IMR-90 (cell line): ENCODE data around the gene VEZT. TPM values are rescaled to one million over a fixed set of nuclear protein-coding genes. Genes with fewer than 3 reads are reported as not detected.

Experiments
- ATAC-seq: fragments of 200-7000 bp; cut with Tn5 transposase; 2 replicates; pipeline ENCODE4 v1.9.1; 2020; ENCODE audit warnings: low read depth, mild to moderate bottlenecking, moderate library complexity
- Bru-seq: library from RNA; stranded (reverse); fragments of 400-500 nt; gene quantifications from one replicate; lab custom pipeline; 2021; lab: Mats Ljungman, UMichigan
- BruChase-seq, 2 experiments: library from RNA; stranded (reverse); fragments of 400-500 nt; gene quantifications; one replicate each; lab custom pipeline; 2021; lab: Mats Ljungman, UMichigan
- BruUV-seq: library from RNA; stranded (reverse); fragments of 400-500 nt; replicated peaks from 2 replicates; lab custom pipeline; 2021; lab: Mats Ljungman, UMichigan
- CTCF ChIA-PET: fragments of 300-600 bp; formaldehyde crosslinking; extraction: SDS; loops from one replicate; lab custom pipeline; 2021; ENCODE audit warnings: antibody characterized with exemption; lab: Yijun Ruan, JAX
- POLR2A ChIA-PET: fragments of 300-600 bp; sonication (Branson Sonifier 250); formaldehyde crosslinking; loops from one replicate; lab custom pipeline; 2022; ENCODE audit warnings: antibody characterized with exemption; ENCODE audit not compliant: unreplicated experiment; lab: Charles Lee
- DNase-seq: peaks from one replicate; pipeline ENCODE4 v3.0.0; 2013
- H2AFZ ChIP-seq: replicated peaks from 2 replicates; pipeline ENCODE3; 2013; ENCODE audit warnings: low read length, mild to moderate bottlenecking; ENCODE audit not compliant: poor library complexity
- H2AK5ac ChIP-seq: 2 replicates; pipeline ENCODE4 v1.6.1; 2013; ENCODE audit warnings: low read depth, low read length, inconsistent platforms
- H2AK9ac ChIP-seq: replicated peaks from 2 replicates; pipeline ENCODE3; 2013; ENCODE audit warnings: mild to moderate bottlenecking, low read depth, low read length, moderate library complexity; ENCODE audit not compliant: poor library complexity
- H2BK120ac ChIP-seq: 2 replicates; pipeline ENCODE4 v1.6.1; 2013; ENCODE audit warnings: low read depth, low read length, inconsistent platforms
- H2BK15ac ChIP-seq: 3 replicates; pipeline ENCODE4 v1.6.1; 2013; ENCODE audit warnings: low read depth, low read length, inconsistent platforms
- H2BK20ac ChIP-seq: 2 replicates; pipeline ENCODE4 v1.6.1; 2013; ENCODE audit warnings: low read depth, mild to moderate bottlenecking, inconsistent platforms, low read length, moderate library complexity
- H2BK5ac ChIP-seq: 2 replicates; pipeline ENCODE4 v1.6.1; 2013; ENCODE audit warnings: mild to moderate bottlenecking, low read depth, low read length, inconsistent platforms; ENCODE audit not compliant: poor library complexity, severe bottlenecking
- H3K14ac ChIP-seq: replicated peaks from 2 replicates; pipeline ENCODE4 v1.6.1; 2013; ENCODE audit warnings: low read depth, low read length, inconsistent platforms
- H3K18ac ChIP-seq: 2 replicates; pipeline ENCODE4 v1.6.1; 2013; ENCODE audit warnings: low read depth, low read length, control low read depth
- H3K23ac ChIP-seq: 2 replicates; pipeline ENCODE4 v1.6.1; 2013; ENCODE audit warnings: low read depth, low read length, inconsistent platforms
- H3K27ac ChIP-seq: 2 replicates; pipeline ENCODE4 v1.5.1; 2013; ENCODE audit warnings: mild to moderate bottlenecking, control low read depth, low read length; ENCODE audit not compliant: insufficient read depth
- H3K27me3 ChIP-seq: 2 replicates; pipeline ENCODE4 v1.6.1; 2013; ENCODE audit warnings: low read length; ENCODE audit not compliant: control insufficient read depth, insufficient read depth
- H3K36me3 ChIP-seq: 2 replicates; pipeline ENCODE4 v1.6.1; 2013; ENCODE audit warnings: low read length, mixed read lengths; ENCODE audit not compliant: control insufficient read depth, insufficient read depth
- H3K4ac ChIP-seq: 2 replicates; pipeline ENCODE4 v1.6.1; 2013; ENCODE audit warnings: low read depth, low read length, inconsistent platforms
- H3K4me1 ChIP-seq: 2 replicates; pipeline ENCODE4 v1.6.1; 2013; ENCODE audit warnings: low read length, mixed read lengths; ENCODE audit not compliant: control insufficient read depth, insufficient read depth
- H3K4me2 ChIP-seq: 2 replicates; pipeline ENCODE4 v1.6.1; 2013; ENCODE audit warnings: low read depth, mild to moderate bottlenecking, control low read depth, low read length, moderate library complexity
- H3K4me3 ChIP-seq: 2 replicates; pipeline ENCODE4 v1.5.1; 2013; ENCODE audit warnings: low read depth, mild to moderate bottlenecking, control low read depth, low read length, moderate library complexity; ENCODE audit not compliant: insufficient read depth
- H3K56ac ChIP-seq: 2 replicates; pipeline ENCODE4 v1.6.1; 2013; ENCODE audit warnings: low read length, inconsistent platforms; ENCODE audit not compliant: insufficient read depth; ENCODE audit errors: extremely low read depth
- H3K79me1 ChIP-seq, 2 experiments: 2 replicates each; pipeline ENCODE4 v1.6.1; 2013; ENCODE audit warnings: low read length in 2 of 2, inconsistent platforms in 1 of 2, low read depth in 1 of 2
- H3K9ac ChIP-seq: 2 replicates; pipeline ENCODE4 v1.6.1; 2013; ENCODE audit warnings: low read depth, low read length, control low read depth
- H3K9me1 ChIP-seq: 2 replicates; pipeline ENCODE4 v1.6.1; 2013; ENCODE audit warnings: low read length, inconsistent platforms; ENCODE audit not compliant: insufficient read depth
- H3K9me3 ChIP-seq: 2 replicates; pipeline ENCODE4 v1.6.1; 2013; ENCODE audit warnings: low read length; ENCODE audit not compliant: control insufficient read depth, insufficient read depth
- H4K20me1 ChIP-seq: 2 replicates; pipeline ENCODE4 v1.6.1; 2013; ENCODE audit warnings: low read length, inconsistent platforms; ENCODE audit not compliant: insufficient read depth
- H4K5ac ChIP-seq: 2 replicates; pipeline ENCODE4 v1.6.1; 2013; ENCODE audit warnings: mild to moderate bottlenecking, low read depth, low read length, control low read depth
- H4K8ac ChIP-seq, 2 experiments: 2 replicates each; pipeline ENCODE4 v1.6.1; 2013; ENCODE audit warnings: low read depth in 2 of 2, low read length in 2 of 2, control low read depth in 1 of 2, inconsistent platforms in 1 of 2
- H4K91ac ChIP-seq: 2 replicates; pipeline ENCODE4 v1.6.1; 2013; ENCODE audit warnings: low read depth, low read length, inconsistent platforms; ENCODE audit not compliant: insufficient read depth
- BHLHE40 ChIP-seq: fragments of 150-350 bp; IDR thresholded peaks from 2 replicates; pipeline ENCODE4 v1.6.1; 2016; ENCODE audit warnings: mild to moderate bottlenecking, low read depth, low read length
- CEBPB ChIP-seq: IDR thresholded peaks from 2 replicates; pipeline ENCODE4 v1.6.1; 2012; ENCODE audit warnings: low read depth, low read length, improper control_type of control experiment
- CTCF ChIP-seq: conservative IDR thresholded peaks from 2 replicates; pipeline ENCODE4 v1.5.1; 2012; ENCODE audit warnings: mild to moderate bottlenecking, low read depth, low read length, improper control_type of control experiment
- ELK1 ChIP-seq: fragments of 150-350 bp; IDR thresholded peaks from 2 replicates; pipeline ENCODE4 v1.6.1; 2016; ENCODE audit warnings: low read depth, mild to moderate bottlenecking, low read length, moderate library complexity, borderline replicate concordance
- NFE2L2 ChIP-seq: fragments of 150-350 bp; IDR thresholded peaks from 2 replicates; pipeline ENCODE4 v1.6.1; 2016; ENCODE audit warnings: low read depth, mild to moderate bottlenecking, low read length
- RCOR1 ChIP-seq: IDR thresholded peaks from 2 replicates; pipeline ENCODE4 v1.6.1; 2012; ENCODE audit warnings: mild to moderate bottlenecking, low read length, improper control_type of control experiment; ENCODE audit not compliant: insufficient replicate concordance
- SMC3 ChIP-seq: fragments of 150-350 bp; IDR thresholded peaks from 2 replicates; pipeline ENCODE4 v1.6.1; 2016; ENCODE audit warnings: low read depth, mild to moderate bottlenecking, antibody characterized with exemption, low read length, moderate library complexity
- WGBS, 2 experiments: methylation state at CpG; one replicate each; pipeline versions ENCODE4 v1.1.5 to v1.1.7; 2013; ENCODE audit warnings: missing lambda C conversion rate in 2 of 2; ENCODE audit not compliant: insufficient read length in 1 of 2; ENCODE audit errors: extremely low coverage in 2 of 2; 5-methylcytosine and 5-hydroxymethylcytosine counted together
- dilution Hi-C: fragments of 300-500 bp; cut with HindIII; formaldehyde crosslinking; loops from one replicate; pipeline ENCODE4 v1.14.3; 2018; ENCODE audit warnings: low sequenced_read_pairs; ENCODE audit not compliant: unreplicated experiment
- in situ Hi-C: fragments of 300-500 bp; cut with MboI; formaldehyde crosslinking; loops from 3 replicates; pipeline ENCODE4 v1.14.3; 2019; ENCODE audit warnings: low sequenced_read_pairs, inconsistent platforms, mixed read lengths
- intact Hi-C: fragments of 100-400 bp; cut with micrococcal nuclease; formaldehyde crosslinking; loops from 2 replicates; pipeline ENCODE4 v1.10.0; 2022
- long read RNA-seq: library from polyadenylated mRNA; unstranded; transcript quantifications from one replicate; pipeline ENCODE4 v2.0.0, GENCODE V29; 2021; ENCODE audit not compliant: unreplicated experiment
- polyA plus RNA-seq, 3 experiments: library from polyadenylated mRNA; depleted of rRNA; stranded (reverse); fragments of >200 nt; gene quantifications; 2 replicates each; pipeline ENCODE4 v1.2.3, GENCODE V29; 2012; ENCODE audit warnings: low replicate concordance in 1 of 3
- total RNA-seq: library from RNA; depleted of rRNA; stranded (reverse); fragments of >200 nt; gene quantifications from 2 replicates; pipeline ENCODE4 v1.2.3, GENCODE V29; 2012; rRNA removed

VEZT gene, protein sequence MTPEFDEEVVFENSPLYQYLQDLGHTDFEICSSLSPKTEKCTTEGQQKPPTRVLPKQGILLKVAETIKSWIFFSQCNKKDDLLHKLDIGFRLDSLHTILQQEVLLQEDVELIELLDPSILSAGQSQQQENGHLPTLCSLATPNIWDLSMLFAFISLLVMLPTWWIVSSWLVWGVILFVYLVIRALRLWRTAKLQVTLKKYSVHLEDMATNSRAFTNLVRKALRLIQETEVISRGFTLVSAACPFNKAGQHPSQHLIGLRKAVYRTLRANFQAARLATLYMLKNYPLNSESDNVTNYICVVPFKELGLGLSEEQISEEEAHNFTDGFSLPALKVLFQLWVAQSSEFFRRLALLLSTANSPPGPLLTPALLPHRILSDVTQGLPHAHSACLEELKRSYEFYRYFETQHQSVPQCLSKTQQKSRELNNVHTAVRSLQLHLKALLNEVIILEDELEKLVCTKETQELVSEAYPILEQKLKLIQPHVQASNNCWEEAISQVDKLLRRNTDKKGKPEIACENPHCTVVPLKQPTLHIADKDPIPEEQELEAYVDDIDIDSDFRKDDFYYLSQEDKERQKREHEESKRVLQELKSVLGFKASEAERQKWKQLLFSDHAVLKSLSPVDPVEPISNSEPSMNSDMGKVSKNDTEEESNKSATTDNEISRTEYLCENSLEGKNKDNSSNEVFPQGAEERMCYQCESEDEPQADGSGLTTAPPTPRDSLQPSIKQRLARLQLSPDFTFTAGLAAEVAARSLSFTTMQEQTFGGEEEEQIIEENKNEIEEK
- total RNA-seq = 83.6 and 90.2 TPM in 2 replicates
- polyA plus RNA-seq (2012; rRNA removed) = 44.6 and 54.5 TPM in 2 replicates
- polyA plus RNA-seq (2012; cell fraction: cytosol; rRNA removed) = 11.2 and 16.4 TPM in 2 replicates
- polyA plus RNA-seq (2012; cell fraction: nucleus; rRNA removed; ENCODE audit: low replicate concordance) = 5.8 and 62.0 TPM in 2 replicates
- Bru-seq, nascent RNA = percentile 90 among the genes with signal in this experiment
- percentile 84 among the genes with signal in this experiment for BruChase-seq, experiment 1, labeled RNA remaining after a 6-hour chase
- BruChase-seq, experiment 2, labeled RNA remaining after a 2-hour chase = percentile 80 among the genes with signal in this experiment
- long read RNA-seq, full-length matches to known transcripts = 16 of 39 reads
- long read RNA-seq, partial matches to known transcripts = 7 of 39 reads
- long read RNA-seq, other reads (novel, unspliced or antisense) = 16 of 39 reads

GRCh38 chr12:95217377-95218149 lies at the start of gene VEZT, which contains the start of gene FGD6:
VEZT (plus strand) TSS chr12:95217807; CDS start chr12:95217851, 44 bp downstream.
FGD6 (minus strand) TSS chr12:95217467; CDS start chr12:95217240, 227 bp downstream.
- Histone ChIP-seq H2AK9ac (peak within 1 kb of the TSS; percentile 99), H2BK20ac (peak within 1 kb of the TSS; percentile 44), H4K91ac (peak within 1 kb of the TSS; percentile 80), H3K4me2 (peak within 1 kb of the TSS; percentile 100), H2AFZ (peak within 1 kb of the TSS; percentile 98), H3K9me1 (peaks cover 5% of the 10 kb centered on the region), H4K8ac (peak within 1 kb of the TSS; percentile 22 to 97), H3K27ac (peak within 1 kb of the TSS; percentile 77), H3K4me3 (peak within 1 kb of the TSS; percentile 81), H2BK15ac (peak within 1 kb of the TSS; percentile 71; the same call in 2 of the 3 replicates), H3K14ac (peak within 1 kb of the TSS; percentile 92), H3K9me3 (no peaks in the 10 kb centered on the region), H3K56ac (peak within 1 kb of the TSS; percentile 78), H3K18ac (peak within 1 kb of the TSS; percentile 74), H4K5ac (peak within 1 kb of the TSS; percentile 71), H3K27me3 (no peaks in the 10 kb centered on the region), H2BK120ac (peak within 1 kb of the TSS; percentile 81), H3K36me3 (no peaks in the 10 kb centered on the region), H3K4ac (peak within 1 kb of the TSS; percentile 96), H3K79me1 (peaks cover 11 to 54% of the 10 kb centered on the region in 2 experiments), H2BK5ac (peak within 1 kb of the TSS; percentile 93), H3K23ac (peak within 1 kb of the TSS; percentile 92), H3K9ac (peak within 1 kb of the TSS; percentile 75), H2AK5ac (peak within 1 kb of the TSS; percentile 72), H4K20me1 (peaks cover 14% of the 10 kb centered on the region), H3K4me1 (0 out of 2 replicates have a peak, but pooled peaks cover 2% of the 10 kb centered on the region)
- POLR2A ChIA-PET = interaction anchor here (0.7 kb wide), 1 partner anchor 30 kb away, joined by 4 read pairs; no protein-coding TSS in a partner anchor
- ATAC-seq (peak; percentile 93), DNase-seq (peak; percentile 99)
- no TSS peak for BruUV-seq
- dilution Hi-C loops = no loop called here
- intact Hi-C loops = loop anchor here (1.0 to 5.0 kb wide), 6 partner anchors 50 to 317 kb away; partner anchors contain the start of genes METAP2 and NR2C1
- in situ Hi-C loops = no loop called here
- CTCF ChIA-PET = interaction anchor here (0.6 to 2.7 kb wide), 9 partner anchors 8 to 128 kb away, joined by 3 to 12 read pairs (median 4); no protein-coding TSS in a partner anchor
- 0% methylated on average over 36 of the region's 75 CpGs; no CpG with 5 or more reads in 1 of the 2 experiments for WGBS, 2 experiments
- TF ChIP-seq BHLHE40 (peak; percentile 72), ELK1 (no peak), CEBPB (no peak), RCOR1 (peak; percentile 6), SMC3 (peak; percentile 76), CTCF (peak; percentile 87), NFE2L2 (no peak)
